ENCODE measurements around the gene OR13C9. TPM values are rescaled to one million over a fixed set of nuclear protein-coding genes. Genes with fewer than 3 reads are reported as not detected.

Gene OR13C9
- total and polyA plus RNA-seq, 2 donors (not counting 3 experiments of a cell fraction or from before 2014, with no cell fraction given) = not detected

GRCh38 chr9:104608336-104608735 lies 9.7 kb downstream of the OR13C9 start:
- H3K4me3 ChIP-seq (replicated peaks in 1 of 3; ENCODE audit: insufficient read depth in 1 of 3, low read depth in 1 of 3, low read length in 3 of 3) = no peak overlapping the region
- no peak overlapping the region for H3K9ac ChIP-seq (replicated peaks; ENCODE audit: extremely low read depth, insufficient read depth, low read length)
- no peak overlapping the region for H3K27ac ChIP-seq (ENCODE audit: insufficient read depth, low read depth, low read length)
- H3K79me2 ChIP-seq (ENCODE audit: control insufficient read depth, insufficient read depth, low read length) = no peaks in the 10 kb centered on the region
- H3K4me1 ChIP-seq (ENCODE audit: control insufficient read depth, extremely low read depth, insufficient read depth, low read length) = no peaks in the 10 kb centered on the region
- no peaks in the 10 kb centered on the region for H3K9me1 ChIP-seq (replicated peaks; ENCODE audit: control insufficient read depth, extremely low read depth, insufficient read depth, low read length)
- intact Hi-C loops (cut with micrococcal nuclease) (no loop called here), dilution Hi-C loops (cut with MboI; ENCODE audit: extremely low pct_ligation_motif_present, low sequenced_read_pairs) (no loop called here)
- no peaks in the 10 kb centered on the region for H3K9me3 ChIP-seq (replicated peaks; ENCODE audit: control insufficient read depth, insufficient read depth, low read length)
- H3K4me2 ChIP-seq (ENCODE audit: insufficient read depth, low read length) = no peak overlapping the region
- POLR2A ChIA-PET = no interaction called here
- no peak for TF ChIP-seq EZH2 (IDR thresholded peaks at IDR 0.05; ENCODE audit: borderline replicate concordance, low read depth, low read length, severe bottlenecking)
- no peak for TF ChIP-seq POLR2AphosphoS5 (IDR thresholded peaks at IDR 0.05; ENCODE audit: insufficient read depth, low read depth, low read length)
- TF ChIP-seq FOS (IDR thresholded peaks at IDR 0.05; ENCODE audit: borderline replicate concordance, insufficient read depth, low read length) = no peak
- TF ChIP-seq GATA2 (IDR thresholded peaks at IDR 0.05; ENCODE audit: insufficient read depth, insufficient read length, low read depth, low read length) = no peak
- TF ChIP-seq CTCF (IDR thresholded peaks at IDR 0.05; ENCODE audit: extremely low read depth in 1 of 2, insufficient read depth in 1 of 2, low read depth in 1 of 2, low read length in 2 of 2) = no peak
- TF ChIP-seq MYC (IDR thresholded peaks at IDR 0.05; ENCODE audit: low read depth, low read length) = no peak
- TF ChIP-seq POLR2A (IDR thresholded peaks at IDR 0.05; ENCODE audit: low read depth, low read length) = no peak
- TF ChIP-seq MAX (IDR thresholded peaks at IDR 0.05; ENCODE audit: insufficient read depth, insufficient read length) = no peak
- TF ChIP-seq JUN (IDR thresholded peaks at IDR 0.05; ENCODE audit: borderline replicate concordance, insufficient read depth, insufficient read length, low read depth) = no peak
- H3K27me3 ChIP-seq (ENCODE audit: control insufficient read depth in 2 of 2, insufficient read depth in 2 of 2, low read length in 2 of 2) = no peaks in the 10 kb centered on the region
- no peaks in the 10 kb centered on the region for H4K20me1 ChIP-seq (replicated peaks; ENCODE audit: control insufficient read depth, extremely low read depth, insufficient read depth, low read length)
- CTCF ChIA-PET = no interaction called here
- BruUV-seq (replicated peaks) = no TSS peak
- H2AFZ ChIP-seq (ENCODE audit: low read depth, low read length) = no peak overlapping the region
- H3K36me3 ChIP-seq (ENCODE audit: control insufficient read depth in 2 of 2, extremely low read depth in 1 of 2, insufficient read depth in 2 of 2, low read length in 2 of 2) = no peaks in the 10 kb centered on the region
- no peak for DNase-seq (ENCODE audit: low read depth, low spot score)
- FAIRE-seq = no peak

Data from endothelial cell of umbilical vein (primary cell).